ENCODE results near the gene MPV17L. TPM values are rescaled to one million over a fixed set of nuclear protein-coding genes. Genes with fewer than 3 reads are reported as not detected.
"Not testable (repeated sequence)": the region's sequence is repeated elsewhere in the genome, so short reads cannot be mapped to it uniquely, and the experiment has no call there.

Gene MPV17L
- not detected for total RNA-seq

DNA sequence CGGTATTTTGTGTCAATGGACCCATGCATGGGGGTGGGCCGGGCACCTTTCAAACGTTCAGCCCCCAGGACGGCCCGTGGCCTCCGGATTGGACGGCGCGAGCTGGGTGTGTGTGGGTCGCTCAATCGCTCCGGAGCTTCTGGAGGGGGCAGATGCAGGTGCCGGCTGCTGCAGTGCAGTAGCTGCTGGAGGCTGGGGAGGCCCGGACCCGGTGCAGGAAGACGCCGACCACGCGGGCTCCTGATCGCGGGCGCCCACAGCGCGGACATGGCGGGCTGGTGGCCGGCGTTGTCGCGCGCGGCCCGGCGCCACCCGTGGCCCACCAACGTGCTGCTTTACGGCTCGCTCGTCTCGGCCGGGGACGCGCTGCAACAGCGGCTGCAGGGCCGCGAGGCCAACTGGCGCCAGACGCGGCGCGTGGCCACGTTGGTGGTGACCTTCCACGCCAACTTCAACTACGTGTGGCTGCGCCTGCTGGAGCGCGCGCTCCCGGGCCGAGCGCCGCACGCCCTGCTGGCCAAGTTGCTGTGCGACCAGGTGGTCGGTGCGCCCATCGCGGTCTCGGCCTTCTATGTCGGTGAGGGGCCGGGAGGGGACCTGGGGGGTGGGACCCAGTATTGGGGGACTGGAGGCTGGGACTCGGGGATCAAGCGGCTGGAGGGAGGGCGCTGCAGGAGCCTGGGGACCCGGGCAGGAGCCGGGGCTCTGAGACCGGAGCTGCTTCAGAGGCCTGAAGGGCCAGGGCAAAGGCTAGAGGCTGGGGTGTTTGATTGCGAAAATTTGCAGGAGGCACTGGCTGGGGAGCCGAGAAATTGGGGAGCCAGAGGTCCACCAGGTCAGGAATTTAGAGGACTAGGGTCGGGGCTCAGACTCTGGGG, at the start of gene MPV17L:
MPV17L (plus strand) TSS at position 124 of the 878 bp plus-strand sequence; CDS start at position 268, 144 bp downstream.
- DNase-seq, result not testable (repeated sequence)

DNA sequence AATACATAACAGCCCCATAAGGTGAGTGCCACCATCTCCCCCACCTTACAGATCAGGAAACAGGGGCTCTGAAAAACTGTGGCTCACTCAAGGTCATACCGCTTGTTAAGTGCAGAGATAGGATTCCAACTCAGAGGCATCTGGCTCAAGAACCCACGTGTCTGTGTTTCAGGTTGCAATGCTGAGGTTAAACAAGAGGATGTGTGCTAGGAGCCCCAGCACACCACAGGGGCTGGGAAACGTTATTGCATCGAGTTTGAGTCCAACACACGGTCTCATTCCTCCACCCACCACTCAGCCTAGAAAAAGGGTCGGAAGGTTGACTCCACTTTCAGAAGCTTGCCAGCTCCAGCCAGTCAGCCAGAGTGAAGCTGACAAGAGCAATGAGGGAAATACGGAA, 46.8 kb upstream of the MPV17L start:
- not testable (repeated sequence) for DNase-seq

DNA sequence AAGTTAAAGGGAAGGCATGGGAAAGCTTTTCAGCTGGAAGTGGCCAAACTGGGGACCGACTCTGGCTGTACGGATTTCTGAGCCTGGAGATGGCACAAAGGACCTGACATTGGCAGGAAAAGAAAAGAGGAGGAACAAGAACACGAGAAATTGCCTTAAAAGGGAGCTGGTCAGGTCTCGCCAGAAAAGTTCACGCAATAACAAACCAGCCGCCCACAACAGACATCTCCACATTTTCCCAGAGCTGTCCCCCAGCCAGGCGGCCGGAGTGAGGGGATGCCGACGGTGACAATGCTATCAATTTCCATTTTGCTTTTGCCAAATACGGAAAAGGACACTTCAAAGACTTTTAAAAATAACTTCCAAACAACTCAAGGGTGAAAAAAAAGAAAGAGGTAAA, 44.3 kb upstream of the MPV17L start:
- DNase-seq, result not testable (repeated sequence)

DNA sequence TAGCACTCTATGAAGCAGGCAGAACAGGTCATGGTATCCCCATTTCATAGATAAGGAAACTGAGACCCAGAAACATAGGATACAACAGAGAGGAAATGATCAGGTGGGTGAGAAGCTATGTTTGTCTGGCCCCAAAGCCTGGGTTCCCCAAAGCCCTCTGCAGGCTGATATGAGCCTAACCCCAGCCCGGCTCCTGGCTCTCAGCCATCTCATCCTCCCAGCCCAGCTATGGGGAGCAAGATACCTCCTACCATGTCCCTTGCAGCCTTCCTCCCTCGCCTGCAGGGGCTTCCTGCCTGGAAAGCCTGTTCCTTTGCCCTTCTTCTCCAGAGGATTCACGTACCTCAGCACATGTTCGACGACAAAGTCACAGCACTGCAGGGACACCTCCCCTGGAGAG, 43.8 kb upstream of the MPV17L start:
- not testable (repeated sequence) for DNase-seq

DNA sequence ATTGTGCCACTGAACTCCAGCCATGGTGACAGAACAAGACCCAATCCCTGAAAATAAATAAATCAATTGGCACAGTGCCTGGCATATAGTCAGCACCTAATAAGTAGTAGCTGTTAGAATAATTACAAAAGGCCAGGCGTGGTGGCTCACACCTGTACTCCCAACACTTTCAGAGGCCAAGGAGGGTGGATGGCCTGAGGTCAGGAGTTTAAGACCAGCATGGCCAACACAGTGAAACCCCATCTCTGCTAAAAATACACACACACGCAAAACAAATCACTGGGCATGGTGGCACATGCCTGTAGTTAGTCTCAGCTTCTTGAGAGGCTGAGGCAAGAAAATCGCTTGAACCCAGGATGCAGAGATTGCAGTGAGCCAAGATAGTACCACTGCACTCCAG, 42.7 kb upstream of the MPV17L start:
- not testable (repeated sequence) for DNase-seq

DNA sequence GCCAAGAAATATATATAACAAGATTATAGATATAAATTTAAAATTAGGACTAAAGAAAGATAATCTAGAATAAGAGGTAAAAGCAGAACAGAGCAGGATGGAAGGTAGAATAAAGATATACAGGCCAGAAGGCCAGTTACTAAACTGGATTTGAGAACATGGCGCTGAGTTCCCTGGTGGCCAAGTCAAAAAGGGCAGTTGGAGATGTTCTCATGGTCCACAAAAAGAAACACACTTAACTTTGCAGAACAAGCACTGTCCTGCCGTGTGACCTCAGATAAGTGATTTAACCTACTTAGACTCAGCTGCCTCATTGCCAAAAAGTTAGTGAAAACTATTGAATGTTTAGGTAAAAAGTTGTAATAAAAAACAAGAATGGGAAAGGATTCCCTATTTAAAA, 40.7 kb upstream of the MPV17L start:
- DNase-seq, result not testable (repeated sequence)

DNA sequence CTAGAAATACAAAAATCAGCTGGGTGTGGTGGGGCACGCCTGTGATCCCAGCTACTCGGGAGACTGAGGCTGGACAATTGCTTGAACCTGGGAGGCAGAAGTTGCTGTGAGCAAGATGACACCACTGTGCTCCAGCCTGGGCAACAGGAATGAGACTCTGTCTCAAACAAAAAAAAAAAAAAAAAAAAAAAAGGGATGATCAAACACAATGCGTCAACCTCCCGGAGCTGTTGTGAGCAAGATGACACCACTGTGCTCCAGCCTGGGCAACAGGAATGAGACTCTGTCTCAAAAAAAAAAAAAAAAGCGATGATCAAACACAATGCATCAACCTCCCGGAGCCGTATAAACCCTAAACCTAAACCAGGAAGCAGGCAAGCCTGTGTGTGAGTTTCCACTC, 38.1 kb upstream of the MPV17L start:
- DNase-seq, result not testable (repeated sequence)

DNA sequence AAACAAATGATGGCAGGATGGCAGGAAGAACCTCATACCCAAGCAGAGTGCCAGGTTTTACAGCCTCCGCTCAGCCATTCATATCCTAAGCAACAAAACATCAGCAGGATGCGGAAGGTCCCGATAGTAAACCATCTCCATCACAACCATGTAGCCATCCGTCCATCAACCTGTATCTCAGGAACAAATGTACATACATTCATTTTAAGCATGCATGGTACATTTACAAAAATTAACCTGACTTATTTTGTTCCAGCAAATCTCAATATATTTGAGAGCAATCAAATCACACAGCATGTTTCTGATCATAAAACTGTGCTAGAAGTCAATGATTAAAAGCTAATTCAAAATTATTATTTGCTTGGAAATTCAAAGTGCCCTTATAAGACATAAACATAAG, 17.4 kb upstream of the MPV17L start, which contains the start of gene NPIPA5:
NPIPA5 (minus strand) TSS at position 101 of the 400 bp plus-strand sequence; CDS start at position 101, 0 bp downstream.
- DNase-seq, result not testable (repeated sequence)

DNA sequence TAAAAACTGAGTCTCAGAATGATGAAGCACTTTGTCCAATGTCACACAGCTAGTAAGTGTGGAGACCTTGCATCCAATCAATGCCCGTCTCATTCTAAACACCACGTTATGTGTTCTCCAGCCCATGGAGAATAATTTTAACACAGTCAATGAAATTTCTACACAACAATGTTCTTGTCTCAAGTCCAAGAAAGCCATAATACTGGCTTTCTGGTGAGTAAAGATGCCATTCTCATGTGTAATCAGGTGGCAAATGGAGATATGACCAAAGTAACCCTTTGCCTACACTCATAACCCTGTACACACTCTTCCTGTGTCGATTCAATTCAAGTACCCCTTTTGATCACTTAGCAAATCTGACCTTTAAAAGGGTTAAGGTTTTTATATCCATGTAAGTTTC, 12.7 kb upstream of the MPV17L start:
- DNase-seq, result not testable (repeated sequence)

DNA sequence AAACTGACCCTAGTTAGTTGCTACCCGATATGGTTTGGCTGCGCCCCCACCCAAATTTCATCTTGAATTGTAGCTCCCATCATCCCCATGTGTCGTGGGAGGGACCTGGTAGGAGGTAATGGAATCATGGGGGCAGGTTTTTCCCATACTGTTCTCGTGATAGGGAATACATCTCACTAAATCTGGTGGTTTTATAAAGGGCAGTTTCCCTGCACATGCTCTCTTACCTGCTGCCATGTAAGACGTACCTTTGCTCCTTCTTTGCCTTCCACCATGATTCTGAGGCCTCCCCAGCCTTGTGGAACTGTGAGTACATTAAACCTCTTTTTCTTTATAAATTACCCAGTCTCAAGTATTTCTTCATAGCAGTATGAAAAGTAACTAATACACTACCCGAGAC, 7.5 kb upstream of the MPV17L start:
- not testable (repeated sequence) for DNase-seq

DNA sequence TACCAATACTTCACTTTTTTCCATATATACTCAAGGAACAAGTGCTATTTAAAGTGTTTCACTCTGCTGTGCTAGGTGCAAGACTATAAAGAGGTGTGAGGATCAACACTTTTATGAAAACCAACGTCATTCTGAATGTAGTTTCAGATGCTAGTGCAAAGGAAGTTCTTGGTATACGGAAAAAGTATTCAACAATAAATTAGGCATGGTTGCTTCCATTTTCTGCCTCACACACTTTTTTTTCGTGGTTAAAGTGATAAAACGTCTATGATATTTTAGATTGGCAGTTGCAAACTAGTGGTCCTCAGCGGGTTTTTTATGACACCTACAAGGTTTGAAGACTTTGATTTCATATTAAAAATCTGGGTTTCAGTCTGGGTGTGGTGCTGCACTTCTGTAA, 5.6 kb upstream of the MPV17L start:
- DNase-seq, result not testable (repeated sequence)

DNA sequence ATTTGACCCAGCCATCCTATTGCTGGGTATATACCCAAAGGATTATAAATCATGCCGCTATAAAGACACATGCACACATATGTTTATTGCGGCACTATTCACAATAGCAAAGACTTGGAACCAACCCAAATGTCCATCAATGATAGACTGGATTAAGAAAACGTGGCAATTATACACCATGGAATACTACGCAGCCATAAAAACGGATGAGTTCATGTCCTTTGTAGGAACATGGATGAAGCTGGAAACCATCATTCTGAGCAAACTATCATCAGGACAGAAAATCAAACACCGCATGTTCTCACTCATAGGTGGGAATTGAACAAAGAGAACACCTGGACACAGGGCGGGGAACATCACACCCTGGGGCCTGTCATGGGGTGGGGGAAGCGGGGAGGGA, 2.5 kb upstream of the MPV17L start:
- not testable (repeated sequence) for DNase-seq

DNA sequence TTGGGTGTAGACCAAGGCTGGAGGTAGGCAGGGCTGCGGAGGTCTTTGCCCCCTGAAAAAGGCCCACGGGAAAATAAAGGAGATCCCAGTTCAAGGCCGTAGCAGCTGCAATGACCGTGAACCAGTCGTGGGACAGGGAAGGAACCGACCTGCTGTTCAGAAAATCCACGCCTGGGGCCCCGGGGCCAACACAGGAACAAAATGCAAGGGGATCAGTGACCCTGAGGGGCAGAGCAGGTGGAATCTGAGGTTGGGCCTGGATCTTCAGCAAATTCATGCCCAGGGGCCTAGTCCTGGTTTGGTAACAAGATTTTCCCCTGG, 915 bp downstream of the MPV17L start:
- not testable (repeated sequence) for DNase-seq

DNA sequence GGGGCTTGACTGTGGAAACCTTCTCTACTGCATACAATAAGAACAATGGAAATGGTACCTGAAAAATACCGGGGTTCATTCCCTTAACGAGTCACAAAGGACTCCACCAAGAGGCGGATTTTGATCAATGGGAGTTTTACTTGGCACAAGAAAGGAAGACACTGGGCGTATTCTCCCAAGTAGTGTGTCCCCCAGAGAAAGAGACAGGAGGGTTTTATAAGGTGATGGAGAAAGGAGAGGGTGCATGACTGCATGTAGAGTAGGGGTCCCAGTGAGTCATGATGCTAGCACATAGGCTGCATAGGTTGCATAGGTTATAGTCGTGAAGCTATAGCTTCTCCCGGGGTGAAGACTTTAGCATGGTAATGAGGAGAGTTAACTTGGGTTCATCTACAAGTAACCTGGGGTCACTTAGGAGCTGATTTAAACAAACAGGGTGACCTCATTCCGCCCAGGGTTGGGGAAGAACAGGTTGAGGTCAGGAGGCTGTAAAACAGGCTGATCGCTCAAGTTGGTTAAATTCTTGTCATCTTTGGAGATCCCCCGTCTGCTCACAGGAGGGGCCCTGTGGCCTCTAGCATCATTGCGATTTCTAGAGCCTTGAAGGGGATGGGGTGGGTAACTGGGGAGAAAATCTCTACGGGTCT, 1.5 kb downstream of the MPV17L start:
- DNase-seq, result no peak

DNA sequence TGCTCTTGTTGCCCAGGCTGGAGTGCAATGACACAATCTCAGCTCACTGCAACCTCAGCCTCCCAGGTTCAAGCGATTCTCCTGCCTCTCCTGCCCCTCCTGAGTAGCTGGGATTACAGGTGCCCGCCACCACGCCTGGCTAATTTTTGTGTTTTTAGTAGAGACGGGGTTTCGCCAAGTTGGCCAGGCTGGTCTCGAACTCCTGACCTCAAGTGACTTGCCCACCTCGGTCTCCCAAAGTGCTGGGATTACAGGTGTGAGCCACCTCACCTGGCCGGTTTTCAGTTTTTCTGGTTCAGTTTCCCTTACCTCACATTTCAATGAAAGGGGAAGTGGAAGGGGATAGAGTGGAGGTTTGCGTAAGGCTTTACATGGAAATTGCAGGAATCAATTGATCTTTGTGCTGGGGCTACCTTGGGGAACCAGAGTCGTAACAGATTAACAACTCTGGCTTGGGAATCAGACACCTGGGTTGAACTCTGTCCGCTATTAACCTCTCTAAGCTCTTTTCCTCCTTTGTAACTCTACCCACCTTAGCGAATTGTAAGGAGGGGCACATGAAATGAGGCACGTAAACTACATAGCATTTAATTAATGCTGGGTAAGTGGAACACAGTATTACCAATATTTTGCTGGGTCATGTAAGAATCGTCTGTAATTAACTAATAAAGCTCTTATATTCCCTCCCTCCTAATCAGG, 3.2 kb downstream of the MPV17L start:
- no peak for DNase-seq

DNA sequence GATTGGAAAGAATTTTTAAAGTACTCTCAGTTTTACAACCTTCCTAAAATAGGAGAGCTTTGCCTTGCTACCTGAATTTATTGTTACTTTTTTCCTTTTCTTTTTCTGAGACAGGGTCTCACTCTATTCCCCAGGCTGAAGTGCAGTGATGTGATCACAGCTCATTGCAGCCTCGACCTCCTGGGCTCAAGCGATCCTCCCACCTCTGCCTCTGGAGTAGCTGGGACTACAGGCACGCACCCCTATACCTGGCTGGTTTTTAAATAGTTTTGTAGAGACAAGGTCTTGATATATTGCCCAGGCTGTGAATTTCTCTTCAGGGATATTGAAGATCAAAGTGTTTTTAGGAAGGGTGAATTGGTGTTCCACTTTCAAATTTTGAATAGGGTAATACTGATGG, 3.8 kb downstream of the MPV17L start:
- no peak for DNase-seq

DNA sequence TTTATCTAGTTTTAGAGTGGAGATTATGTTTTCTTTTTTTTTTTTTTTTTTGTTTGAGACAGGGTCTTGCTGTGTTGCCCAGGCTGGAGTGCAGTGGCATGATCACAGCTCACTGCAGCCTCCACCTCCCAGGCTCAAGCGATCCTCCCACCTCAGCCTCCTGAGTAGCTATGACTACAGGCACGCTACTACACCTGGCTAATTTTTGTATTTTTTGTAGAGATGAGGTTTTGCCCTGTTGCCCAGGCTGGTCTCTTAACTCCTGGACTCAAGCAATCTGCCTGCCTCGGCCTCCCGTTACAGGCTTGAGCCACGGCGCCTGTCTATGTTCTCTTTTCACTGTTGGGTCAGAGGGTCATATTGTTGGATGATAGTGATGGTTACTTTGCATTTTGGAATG, 4.8 kb downstream of the MPV17L start:
- not testable (repeated sequence) for DNase-seq

DNA sequence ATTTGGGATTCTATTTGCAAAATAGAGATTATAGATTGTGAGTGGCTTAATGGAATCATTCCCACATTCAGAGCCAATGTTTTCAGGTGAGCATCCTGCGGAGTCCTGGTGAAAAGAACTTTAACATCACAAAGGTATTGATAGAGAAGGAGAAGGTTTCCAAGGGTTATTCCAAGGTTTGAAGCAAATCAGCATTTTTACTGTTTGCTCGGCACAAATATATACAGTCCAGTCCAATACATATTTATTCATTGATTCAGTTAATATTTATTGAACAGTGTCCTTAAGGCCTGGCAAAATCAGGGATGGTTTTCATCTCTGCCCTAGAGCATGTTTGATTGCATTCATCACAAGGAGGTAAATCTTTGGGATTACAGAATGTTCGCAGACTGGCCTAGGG, 6.4 kb downstream of the MPV17L start:
- no peak for DNase-seq

DNA sequence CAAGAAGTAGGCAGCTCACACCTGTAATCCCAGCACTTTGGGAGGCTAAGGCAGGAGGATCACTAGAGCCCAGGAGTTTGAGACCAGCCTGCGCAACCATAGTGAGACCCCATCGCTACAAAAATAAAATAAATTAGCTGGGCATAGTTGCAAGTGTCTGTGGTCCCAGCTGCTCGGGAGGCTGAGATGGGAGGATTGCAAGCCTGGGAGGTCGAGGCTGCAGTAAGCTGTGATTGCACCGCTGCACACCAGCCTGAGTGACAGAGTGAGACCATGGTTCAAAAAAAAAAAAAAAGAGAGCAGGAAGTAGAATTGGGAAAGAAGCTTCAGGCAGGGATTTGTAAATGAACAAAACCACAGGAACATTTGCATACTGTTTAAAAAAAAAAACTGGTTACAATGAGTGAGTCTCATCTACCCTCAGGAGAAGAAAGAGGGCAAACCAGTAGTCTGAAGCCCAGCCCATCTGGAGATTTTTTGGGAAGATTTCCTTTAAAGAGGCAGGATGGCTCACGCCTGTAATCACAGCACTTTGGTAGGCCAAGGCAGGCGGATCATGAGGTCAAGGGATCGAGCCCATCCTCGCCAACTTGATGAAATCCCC, 7.9 kb downstream of the MPV17L start:
- no peak for DNase-seq

DNA sequence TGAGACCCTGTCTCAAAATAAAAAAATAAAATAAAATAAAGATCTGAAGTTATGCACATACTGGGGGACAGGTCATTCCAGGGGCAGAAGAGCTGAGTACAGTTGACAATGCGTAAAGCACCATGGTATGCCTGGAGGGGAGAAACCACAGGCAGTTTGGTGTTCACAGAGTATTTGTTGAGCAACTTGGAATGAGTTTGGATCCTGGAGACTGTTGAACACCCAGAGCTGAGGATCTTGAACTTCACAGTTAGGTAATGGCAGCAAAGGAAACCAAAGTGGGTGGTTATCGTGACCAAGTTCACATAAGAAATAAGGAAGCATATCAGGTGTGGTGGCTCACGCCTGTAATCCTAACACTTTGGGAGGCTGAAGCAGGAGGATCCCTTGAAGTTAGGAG, 8.5 kb downstream of the MPV17L start:
- DNase-seq, result not testable (repeated sequence)

DNA sequence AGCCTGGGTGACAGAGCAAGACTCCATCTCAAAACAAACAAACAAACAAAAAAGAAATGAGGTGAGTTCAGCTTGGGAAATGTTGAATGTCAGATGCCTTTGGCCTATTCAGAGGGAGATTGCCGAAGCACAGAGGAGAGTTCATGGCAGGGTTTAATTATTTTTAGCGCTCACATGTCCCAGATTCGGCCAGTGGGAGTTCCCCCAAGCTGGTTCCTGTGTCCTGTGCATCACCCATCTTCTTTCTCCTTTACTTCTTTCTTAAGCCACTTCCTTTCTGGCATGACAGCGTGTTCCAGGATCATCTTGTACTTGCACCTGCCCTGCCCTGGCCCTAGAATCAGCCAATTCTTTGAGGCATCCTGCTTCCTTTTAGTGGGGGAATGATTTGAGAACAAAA, 9.2 kb downstream of the MPV17L start:
- DNase-seq, result no peak

DNA sequence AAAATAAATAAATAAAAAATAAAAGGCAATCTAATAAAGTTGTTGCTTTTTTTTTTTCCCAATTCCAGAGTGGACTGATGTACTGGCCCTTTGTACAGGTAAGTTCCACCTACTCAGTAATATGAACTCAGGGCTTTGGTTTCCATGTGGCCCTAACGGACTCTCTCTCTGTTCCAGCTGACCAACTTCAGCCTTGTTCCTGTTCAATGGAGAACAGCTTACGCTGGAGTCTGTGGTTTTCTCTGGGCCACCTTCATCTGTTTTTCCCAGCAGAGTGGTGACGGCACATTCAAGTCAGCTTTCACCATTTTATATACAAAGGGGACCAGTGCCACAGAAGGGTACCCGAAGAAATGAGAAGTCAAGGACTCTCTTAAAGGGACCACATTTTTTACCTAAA, 12.2 kb downstream of the MPV17L start:
- DNase-seq, result not testable (repeated sequence)

DNA sequence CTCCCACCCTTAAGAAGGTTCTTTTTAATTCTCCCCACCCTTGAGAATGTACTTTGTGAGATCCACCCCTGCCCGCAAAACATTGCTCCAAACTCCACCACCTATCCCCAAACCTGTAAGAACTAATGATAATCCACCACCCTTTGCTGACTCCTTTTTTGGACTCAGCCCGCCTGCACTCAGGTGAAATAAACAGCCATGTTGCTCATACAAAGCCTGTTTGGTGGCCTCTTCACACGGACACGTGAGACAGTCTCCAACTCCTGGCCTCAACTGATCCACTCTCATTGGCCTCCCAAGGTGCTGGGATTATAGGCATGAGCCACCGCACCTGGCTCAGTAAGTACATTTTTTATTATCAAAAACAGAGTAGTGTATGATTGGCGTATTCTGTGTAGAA, 13.9 kb downstream of the MPV17L start:
- not testable (repeated sequence) for DNase-seq

All from effector CD4-positive, alpha-beta T cell (primary cell).